ENCODE results near the gene SLC6A19.

The SLC6A19 gene

GRCh38 chr5:1208221-1208742 is 6.9 kb downstream of the SLC6A19 start:
- TF ChIP-seq GABPA (IDR thresholded peaks at IDR 0.05; ENCODE audit: low read depth) (no peak), SPI1 (IDR thresholded peaks at IDR 0.05; ENCODE audit: borderline replicate concordance, low read depth) (no peak), REST (IDR thresholded peaks at IDR 0.05; ENCODE audit: insufficient replicate concordance, low read depth) (no peak), CTCF (IDR thresholded peaks at IDR 0.05; ENCODE audit: insufficient read depth, low read length) (no peak), POLR2AphosphoS5 (IDR thresholded peaks at IDR 0.05; ENCODE audit: low read depth) (no peak)
- Histone ChIP-seq H3K27ac (replicated peaks) (no peak overlapping the region), H3K4me3 (replicated peaks; ENCODE audit: insufficient read depth, low read length) (no peak overlapping the region), H3K27me3 (ENCODE audit: insufficient read depth, poor library complexity, severe bottlenecking) (no peaks in the 10 kb centered on the region)
- DNase-seq (ENCODE audit: low read depth in 1 of 2, low spot score in 1 of 2): no peak

- H3K27me3 ChIP-seq (ENCODE audit: insufficient read depth, poor library complexity, severe bottlenecking): no peaks in the 10 kb centered on the region
- no peak overlapping the region for H3K4me3 ChIP-seq (replicated peaks; ENCODE audit: insufficient read depth, low read length)
- DNase-seq (ENCODE audit: low read depth in 1 of 2, low spot score in 1 of 2): no peak
- TF ChIP-seq POLR2AphosphoS5 (IDR thresholded peaks at IDR 0.05; ENCODE audit: low read depth) (no peak), CTCF (IDR thresholded peaks at IDR 0.05; ENCODE audit: insufficient read depth, low read length) (no peak)
- H3K27ac ChIP-seq (replicated peaks): no peak overlapping the region
Measured at GRCh38 chr5:1208743-1209488, 7.5 kb downstream of the SLC6A19 start.

GRCh38 chr5:1209489-1209852 is 8.1 kb downstream of the SLC6A19 start:
- TF ChIP-seq REST (IDR thresholded peaks at IDR 0.05; ENCODE audit: insufficient replicate concordance, low read depth) (no peak), SPI1 (IDR thresholded peaks at IDR 0.05; ENCODE audit: borderline replicate concordance, low read depth) (no peak), POLR2AphosphoS5 (IDR thresholded peaks at IDR 0.05; ENCODE audit: low read depth) (no peak), CTCF (IDR thresholded peaks at IDR 0.05; ENCODE audit: insufficient read depth, low read length) (no peak), GABPA (IDR thresholded peaks at IDR 0.05; ENCODE audit: low read depth) (no peak)
- Histone ChIP-seq H3K27me3 (ENCODE audit: insufficient read depth, poor library complexity, severe bottlenecking) (no peaks in the 10 kb centered on the region), H3K4me3 (replicated peaks; ENCODE audit: insufficient read depth, low read length) (no peak overlapping the region), H3K27ac (replicated peaks) (no peak overlapping the region)
- DNase-seq (ENCODE audit: low read depth in 1 of 2, low spot score in 1 of 2): no peak
